PFSK-1 (cell line): ENCODE data around the gene HCFC1.

Experiments
- SIN3A ChIP-seq: IDR thresholded peaks from 2 replicates; pipeline ENCODE4 v1.6.1; 2012; ENCODE audit warnings: mild to moderate bottlenecking, low read length, moderate library complexity, borderline replicate concordance; ENCODE audit not compliant: insufficient read depth
- TAF1 ChIP-seq: IDR thresholded peaks from 2 replicates; pipeline ENCODE4 v1.6.1; 2012; ENCODE audit warnings: low read length, control low read depth, borderline replicate concordance; ENCODE audit not compliant: insufficient read depth
- TF ChIP-seq, protein P1 (sequence below), 2 experiments: IDR thresholded peaks; 2 replicates each; pipeline versions ENCODE4 v1.6.1 to v1.8.0; 2011 to 2012; ENCODE audit warnings: low read depth in 2 of 2, low read length in 2 of 2, control low read depth in 1 of 2, inconsistent platforms in 1 of 2, mild to moderate bottlenecking in 1 of 2, moderate library complexity in 1 of 2; ENCODE audit not compliant: insufficient read depth in 1 of 2

- TF ChIP-seq SIN3A (no peak), TAF1 (no peak)
- TF ChIP-seq, protein P1, sequence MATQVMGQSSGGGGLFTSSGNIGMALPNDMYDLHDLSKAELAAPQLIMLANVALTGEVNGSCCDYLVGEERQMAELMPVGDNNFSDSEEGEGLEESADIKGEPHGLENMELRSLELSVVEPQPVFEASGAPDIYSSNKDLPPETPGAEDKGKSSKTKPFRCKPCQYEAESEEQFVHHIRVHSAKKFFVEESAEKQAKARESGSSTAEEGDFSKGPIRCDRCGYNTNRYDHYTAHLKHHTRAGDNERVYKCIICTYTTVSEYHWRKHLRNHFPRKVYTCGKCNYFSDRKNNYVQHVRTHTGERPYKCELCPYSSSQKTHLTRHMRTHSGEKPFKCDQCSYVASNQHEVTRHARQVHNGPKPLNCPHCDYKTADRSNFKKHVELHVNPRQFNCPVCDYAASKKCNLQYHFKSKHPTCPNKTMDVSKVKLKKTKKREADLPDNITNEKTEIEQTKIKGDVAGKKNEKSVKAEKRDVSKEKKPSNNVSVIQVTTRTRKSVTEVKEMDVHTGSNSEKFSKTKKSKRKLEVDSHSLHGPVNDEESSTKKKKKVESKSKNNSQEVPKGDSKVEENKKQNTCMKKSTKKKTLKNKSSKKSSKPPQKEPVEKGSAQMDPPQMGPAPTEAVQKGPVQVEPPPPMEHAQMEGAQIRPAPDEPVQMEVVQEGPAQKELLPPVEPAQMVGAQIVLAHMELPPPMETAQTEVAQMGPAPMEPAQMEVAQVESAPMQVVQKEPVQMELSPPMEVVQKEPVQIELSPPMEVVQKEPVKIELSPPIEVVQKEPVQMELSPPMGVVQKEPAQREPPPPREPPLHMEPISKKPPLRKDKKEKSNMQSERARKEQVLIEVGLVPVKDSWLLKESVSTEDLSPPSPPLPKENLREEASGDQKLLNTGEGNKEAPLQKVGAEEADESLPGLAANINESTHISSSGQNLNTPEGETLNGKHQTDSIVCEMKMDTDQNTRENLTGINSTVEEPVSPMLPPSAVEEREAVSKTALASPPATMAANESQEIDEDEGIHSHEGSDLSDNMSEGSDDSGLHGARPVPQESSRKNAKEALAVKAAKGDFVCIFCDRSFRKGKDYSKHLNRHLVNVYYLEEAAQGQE (IDR thresholded peaks at IDR 0.05; ENCODE audit: insufficient read depth in 1 of 2, low read depth in 2 of 2, low read length in 2 of 2), result no peak
Measured at GRCh38 chrX:153908219-153908860, 63.3 kb downstream of the HCFC1 start.
